HG03469 (cell line): Measurements from ENCODE around the gene OPN1MW3.
"Not testable (repeated sequence)": the region's sequence is repeated elsewhere in the genome, so short reads cannot be mapped to it uniquely, and the experiment has no call there.

Experiments
- ATAC-seq: cut with Tn5 transposase; IDR thresholded peaks from one replicate; pipeline ENCODE4 v1.9.1; 2021; ENCODE audit warnings: mild to moderate bottlenecking, moderate library complexity, moderate number of reproducible peaks; ENCODE audit not compliant: unreplicated experiment

The OPN1MW3 gene

GRCh38 chrX:154295664-154296310 lies 38.4 kb downstream of the OPN1MW3 start, which contains the start of gene TKTL1:
Gene TKTL1 (plus strand): TSS chrX:154295795. CDS start chrX:154295860, 65 bp downstream.
- ATAC-seq = no peak

GRCh38 chrX:154296731-154297130 lies 39.3 kb downstream of the OPN1MW3 start:
- ATAC-seq = no peak

GRCh38 chrX:154298312-154298711 lies 40.9 kb downstream of the OPN1MW3 start:
- no peak for ATAC-seq

- ATAC-seq = no peak
Observed at GRCh38 chrX:154300816-154301215, 43.4 kb downstream of the OPN1MW3 start.

GRCh38 chrX:154302998-154303397 lies 45.6 kb downstream of the OPN1MW3 start:
- ATAC-seq = not testable (repeated sequence)

GRCh38 chrX:154303476-154303875 lies 46.1 kb downstream of the OPN1MW3 start:
- ATAC-seq = no peak

GRCh38 chrX:154304846-154305245 lies 47.5 kb downstream of the OPN1MW3 start:
- ATAC-seq = no peak

GRCh38 chrX:154305541-154306205 lies 48.3 kb downstream of the OPN1MW3 start:
- no peak for ATAC-seq

GRCh38 chrX:154307202-154307601 lies 49.8 kb downstream of the OPN1MW3 start:
- no peak for ATAC-seq

- ATAC-seq = no peak
Observed at GRCh38 chrX:154308108-154308946, 50.9 kb downstream of the OPN1MW3 start.

- ATAC-seq = no peak
Observed at GRCh38 chrX:154309041-154309775, 51.8 kb downstream of the OPN1MW3 start.

GRCh38 chrX:154310616-154311536 lies 53.5 kb downstream of the OPN1MW3 start:
- no peak for ATAC-seq

- no peak for ATAC-seq
Observed at GRCh38 chrX:154312116-154312515, 54.7 kb downstream of the OPN1MW3 start.

GRCh38 chrX:154313147-154313546 lies 55.8 kb downstream of the OPN1MW3 start:
- ATAC-seq = no peak

GRCh38 chrX:154315416-154315815 lies 58.0 kb downstream of the OPN1MW3 start:
- ATAC-seq = no peak

- ATAC-seq = no peak
Observed at GRCh38 chrX:154317391-154317995, 60.1 kb downstream of the OPN1MW3 start.

- no peak for ATAC-seq
Observed at GRCh38 chrX:154320406-154320805, 63.0 kb downstream of the OPN1MW3 start.
